Activated effector memory CD4-positive, alpha-beta T cell treated with Interleukin-2 at 50 U/mL for 16 hours (primary cell): ENCODE data around the gene NELL2.
"Not testable (repeated sequence)": the region's sequence is repeated elsewhere in the genome, so short reads cannot be mapped to it uniquely, and the experiment has no call there.

Experiments
- DNase-seq: peaks from one replicate; pipeline ENCODE4 v3.0.0-alpha.2; 2020

The NELL2 gene

GRCh38 chr12:44774815-44775411 lies 101.2 kb downstream of the NELL2 start:
- peak; percentile 34 for DNase-seq

DNA sequence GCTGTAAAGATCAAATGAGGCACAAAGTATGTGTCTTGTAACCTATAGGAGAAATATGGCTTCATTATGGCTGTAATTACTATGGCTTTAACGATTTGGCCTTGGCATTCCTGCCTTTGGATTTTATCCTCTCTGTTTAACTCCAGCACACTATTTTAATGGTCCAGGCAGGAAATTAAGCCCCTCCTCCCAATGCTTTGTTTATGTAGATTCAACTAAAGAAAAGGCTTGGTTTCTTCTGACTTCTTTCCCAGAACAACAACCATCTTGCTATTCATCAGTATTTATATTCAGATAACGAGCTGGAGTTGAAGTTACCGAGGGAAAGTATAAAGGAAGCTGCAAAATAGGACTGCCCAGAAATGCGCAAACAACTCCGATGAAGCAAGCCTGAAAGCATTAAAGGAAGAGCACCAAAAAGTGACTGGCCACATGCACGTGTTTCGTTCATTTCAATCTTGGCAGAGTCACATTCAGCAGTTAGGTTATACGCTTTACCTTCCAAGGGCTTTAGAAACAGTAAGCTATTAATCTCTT lies 104.6 kb downstream of the NELL2 start:
- DNase-seq = no peak

- no peak for DNase-seq
Measured at GRCh38 chr12:44765796-44766195, 110.3 kb downstream of the NELL2 start.

DNA sequence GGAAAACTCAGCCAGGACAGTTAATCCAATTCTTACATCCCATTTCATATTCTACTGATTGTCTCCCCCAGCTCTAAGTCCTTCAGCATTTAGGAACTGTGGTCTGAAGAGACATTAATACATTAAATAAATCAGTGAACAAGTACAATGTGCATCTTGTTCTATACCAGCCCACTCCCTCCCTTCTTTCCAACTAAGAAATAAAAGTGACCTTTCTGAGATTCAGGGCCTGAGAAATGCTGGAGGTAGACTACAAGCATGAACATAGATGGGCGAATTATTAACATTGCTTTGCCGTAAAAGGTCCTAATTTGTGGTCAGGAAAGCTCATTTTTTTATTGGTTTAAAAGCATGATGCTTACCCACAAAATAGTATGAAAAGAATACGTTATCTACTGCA lies 113.1 kb downstream of the NELL2 start:
- DNase-seq = no peak

DNA sequence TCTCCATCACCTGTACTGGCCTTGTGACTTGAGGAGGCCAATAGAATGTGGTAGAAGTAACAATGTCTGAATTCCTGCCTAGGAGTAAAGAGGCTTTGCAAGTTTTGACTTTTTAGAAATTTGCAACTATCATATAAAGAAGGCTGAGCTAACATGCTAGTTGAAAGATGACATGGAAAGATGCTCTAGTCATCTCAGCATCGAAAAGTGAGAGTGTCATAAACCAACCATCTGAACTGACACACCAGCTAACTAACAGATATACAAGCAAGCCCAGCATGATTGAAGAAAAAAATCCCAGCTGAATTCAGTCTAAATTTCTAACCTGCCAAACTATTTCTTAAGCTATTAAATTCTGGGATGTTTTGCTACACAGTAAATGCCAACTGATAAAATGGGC lies 116.8 kb downstream of the NELL2 start:
- DNase-seq = no peak

GRCh38 chr12:44750468-44750867 lies 125.6 kb downstream of the NELL2 start:
- DNase-seq = no peak

- DNase-seq = no peak
Measured at GRCh38 chr12:44749566-44749965, 126.5 kb downstream of the NELL2 start.

DNA sequence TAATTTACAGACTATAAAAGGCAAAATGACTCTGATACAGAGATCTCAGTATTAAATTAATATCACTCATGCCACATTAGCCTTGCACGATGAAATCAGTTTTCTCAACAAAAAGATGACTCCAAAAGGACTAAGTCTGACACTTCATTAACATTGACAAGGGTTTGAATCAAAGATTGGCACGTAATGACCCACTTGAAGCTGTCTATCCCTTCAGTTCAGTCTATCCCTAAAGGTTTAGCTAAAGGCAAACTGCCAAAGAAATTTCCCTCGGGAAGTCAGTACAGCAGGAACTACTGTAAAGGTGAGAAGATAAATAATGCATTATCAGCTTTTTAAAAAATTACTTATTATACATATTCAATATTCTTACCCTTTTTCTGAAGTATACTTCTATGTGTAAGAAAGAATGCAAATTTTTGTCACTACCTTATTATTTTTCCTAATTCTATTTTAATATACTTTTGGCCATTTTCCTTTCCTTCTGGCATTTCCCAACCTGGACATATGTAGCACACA lies 127.1 kb downstream of the NELL2 start:
- no peak for DNase-seq

DNA sequence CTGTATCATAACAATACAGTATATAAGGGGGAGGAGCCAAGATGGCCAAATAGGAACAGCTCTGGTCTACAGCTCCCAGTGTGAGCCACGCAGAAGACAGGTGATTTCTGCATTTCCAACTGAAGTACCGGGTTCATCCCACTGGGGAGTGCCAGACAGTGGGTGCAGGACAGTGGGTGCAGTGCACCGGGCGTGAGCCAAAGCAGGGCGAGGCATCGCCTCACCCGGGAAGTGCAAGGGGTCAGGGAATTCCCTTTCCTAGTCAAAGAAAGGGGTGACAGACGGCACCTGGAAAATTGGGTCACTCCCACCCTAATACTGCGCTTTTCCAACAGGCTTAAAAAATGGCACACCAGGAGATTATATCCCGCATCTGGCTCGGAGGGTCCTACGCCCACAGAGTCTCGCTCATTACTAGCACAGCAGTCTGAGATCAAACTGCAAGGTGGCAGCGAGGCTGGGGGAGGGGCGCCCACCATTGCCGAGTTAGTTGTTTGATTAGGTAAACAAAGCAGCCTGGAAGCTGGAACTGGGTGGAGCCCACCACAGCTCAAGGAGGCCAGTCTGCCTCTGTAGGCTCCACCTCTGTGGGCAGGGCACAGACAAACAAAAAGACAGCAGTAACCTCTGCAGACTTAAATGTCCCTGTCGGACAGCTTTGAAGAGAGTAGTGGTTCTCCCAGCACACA lies 134.7 kb downstream of the NELL2 start:
- DNase-seq = not testable (repeated sequence)

- no peak for DNase-seq
Measured at GRCh38 chr12:44738051-44738450, 138.1 kb downstream of the NELL2 start.

DNA sequence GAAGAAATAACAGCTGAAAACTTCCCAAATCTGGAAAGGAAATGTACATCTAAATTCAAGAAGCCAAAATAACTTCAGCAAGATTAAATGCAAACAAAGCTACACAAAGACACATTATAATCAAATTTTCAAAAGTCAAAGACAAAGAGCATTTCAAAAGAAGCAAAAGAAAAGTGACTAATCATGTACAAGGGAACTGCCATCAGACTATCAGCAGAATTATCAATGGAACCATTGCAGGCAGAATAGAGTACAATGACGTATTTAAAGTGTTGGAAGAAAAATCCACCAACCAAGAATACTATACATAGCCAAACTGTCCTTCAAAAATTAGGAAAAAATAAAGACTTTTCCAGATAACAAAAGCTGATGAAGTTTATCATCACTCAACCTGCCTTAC lies 147.5 kb downstream of the NELL2 start:
- DNase-seq = no peak

DNA sequence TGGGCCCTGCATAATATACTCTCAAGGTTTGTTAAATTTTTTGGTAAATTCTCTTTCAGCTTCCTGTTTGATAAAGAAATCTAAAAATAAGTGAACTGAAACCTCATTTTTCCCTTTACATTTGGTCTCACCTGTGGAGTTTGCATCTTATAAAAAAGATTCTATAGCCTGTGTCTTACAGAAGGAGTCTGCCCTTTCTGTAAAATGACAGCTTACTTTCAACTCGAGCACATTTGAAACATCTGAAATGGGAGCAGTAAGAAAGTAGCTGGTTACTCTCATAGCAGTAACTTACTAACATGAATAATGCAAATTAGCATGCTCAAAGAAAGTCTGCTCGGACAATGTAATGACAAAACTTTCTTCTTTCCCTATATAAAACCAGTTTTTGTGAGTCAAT lies 155.8 kb downstream of the NELL2 start:
- DNase-seq = no peak

GRCh38 chr12:44717612-44718011 lies 158.5 kb downstream of the NELL2 start:
- no peak for DNase-seq

DNA sequence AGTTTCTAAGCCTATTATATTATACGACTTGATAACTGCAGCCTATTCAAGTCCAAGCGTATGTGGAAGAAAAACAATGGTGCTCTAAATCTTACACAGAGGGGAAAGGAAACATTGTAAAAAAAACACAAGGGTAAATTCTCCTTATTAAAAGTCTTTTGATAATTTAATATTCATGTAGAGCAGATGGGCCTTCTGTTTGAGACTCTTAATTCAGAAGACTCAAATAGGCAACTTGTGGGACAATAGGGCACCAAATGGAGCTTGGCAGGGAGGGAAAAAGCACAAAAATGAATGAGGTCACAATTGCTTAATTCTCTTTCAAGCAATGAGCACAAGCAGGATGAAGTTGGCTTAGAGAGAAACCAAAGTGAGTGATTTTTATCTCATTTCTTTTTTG lies 159.4 kb downstream of the NELL2 start:
- DNase-seq = no peak

- DNase-seq = no peak
Measured at GRCh38 chr12:44711736-44712135, 164.4 kb downstream of the NELL2 start.

GRCh38 chr12:44709166-44709565 lies 166.9 kb downstream of the NELL2 start:
- no peak for DNase-seq

GRCh38 chr12:44708218-44708617 lies 167.9 kb downstream of the NELL2 start:
- no peak for DNase-seq

- DNase-seq = no peak
Measured at GRCh38 chr12:44703182-44703910, 172.8 kb downstream of the NELL2 start.

- no peak for DNase-seq
Measured at GRCh38 chr12:44697511-44697910, 178.6 kb downstream of the NELL2 start.

- no peak for DNase-seq
Measured at GRCh38 chr12:44696542-44696941, 179.6 kb downstream of the NELL2 start.

- DNase-seq = no peak
Measured at GRCh38 chr12:44694017-44694416, 182.1 kb downstream of the NELL2 start.

GRCh38 chr12:44689587-44689986 lies 186.5 kb downstream of the NELL2 start:
- no peak for DNase-seq

GRCh38 chr12:44686821-44687432 lies 189.2 kb downstream of the NELL2 start:
- DNase-seq = not testable (repeated sequence)
